GM21717 (cell line): ENCODE data around the gene MTA2.

ENCODE experiments used
- ATAC-seq: cut with Tn5 transposase; IDR thresholded peaks from one replicate; pipeline ENCODE4 v1.9.1; 2021; ENCODE audit warnings: mild to moderate bottlenecking, moderate library complexity; ENCODE audit not compliant: unreplicated experiment

The MTA2 gene

GRCh38 chr11:62547691-62548281 lies 53.9 kb downstream of the MTA2 start:
- ATAC-seq = no peak

- no peak for ATAC-seq
These were observed 54.6 kb downstream of the MTA2 start for GRCh38 chr11:62546929-62547625.

DNA sequence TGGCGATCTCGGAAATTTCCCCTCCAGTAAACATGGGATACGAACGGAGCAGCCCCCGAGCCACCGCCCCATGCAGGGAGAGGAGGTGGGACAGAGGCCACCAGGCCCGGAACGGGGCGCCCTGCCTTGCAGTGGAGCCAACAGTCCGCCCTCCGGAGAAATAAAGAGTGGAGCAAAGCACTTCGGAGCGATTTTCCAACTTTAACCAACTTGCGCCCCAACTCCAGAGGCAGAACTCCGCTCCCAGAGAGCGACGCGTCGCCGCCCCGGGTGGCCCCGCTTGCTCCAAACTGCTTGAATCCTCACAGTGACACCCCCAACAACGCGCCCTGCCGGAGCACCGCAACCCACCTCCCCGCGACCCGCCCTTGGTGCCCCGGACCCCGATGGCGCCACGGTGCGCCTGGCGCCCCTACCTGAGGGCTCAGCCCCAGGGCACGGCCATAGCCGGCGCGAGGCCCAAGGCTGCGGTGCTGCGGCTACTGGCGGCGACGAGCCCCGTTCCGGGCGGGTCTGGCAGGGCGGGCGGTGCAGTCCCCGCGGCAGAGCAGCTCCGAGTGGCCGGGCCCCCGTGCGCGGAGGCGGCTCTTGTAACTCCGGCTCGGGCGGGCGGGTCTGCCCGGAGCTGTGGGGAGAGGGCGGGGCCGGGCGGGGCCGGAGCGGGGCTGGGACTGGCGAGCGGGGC lies 55.3 kb downstream of the MTA2 start, which contains the start of gene AHNAK:
Gene AHNAK, minus strand, starts transcription at position 563 of the 685 bp plus-strand sequence. CDS start 10,708 bp downstream, outside the sequence.
- ATAC-seq = peak; percentile 27

DNA sequence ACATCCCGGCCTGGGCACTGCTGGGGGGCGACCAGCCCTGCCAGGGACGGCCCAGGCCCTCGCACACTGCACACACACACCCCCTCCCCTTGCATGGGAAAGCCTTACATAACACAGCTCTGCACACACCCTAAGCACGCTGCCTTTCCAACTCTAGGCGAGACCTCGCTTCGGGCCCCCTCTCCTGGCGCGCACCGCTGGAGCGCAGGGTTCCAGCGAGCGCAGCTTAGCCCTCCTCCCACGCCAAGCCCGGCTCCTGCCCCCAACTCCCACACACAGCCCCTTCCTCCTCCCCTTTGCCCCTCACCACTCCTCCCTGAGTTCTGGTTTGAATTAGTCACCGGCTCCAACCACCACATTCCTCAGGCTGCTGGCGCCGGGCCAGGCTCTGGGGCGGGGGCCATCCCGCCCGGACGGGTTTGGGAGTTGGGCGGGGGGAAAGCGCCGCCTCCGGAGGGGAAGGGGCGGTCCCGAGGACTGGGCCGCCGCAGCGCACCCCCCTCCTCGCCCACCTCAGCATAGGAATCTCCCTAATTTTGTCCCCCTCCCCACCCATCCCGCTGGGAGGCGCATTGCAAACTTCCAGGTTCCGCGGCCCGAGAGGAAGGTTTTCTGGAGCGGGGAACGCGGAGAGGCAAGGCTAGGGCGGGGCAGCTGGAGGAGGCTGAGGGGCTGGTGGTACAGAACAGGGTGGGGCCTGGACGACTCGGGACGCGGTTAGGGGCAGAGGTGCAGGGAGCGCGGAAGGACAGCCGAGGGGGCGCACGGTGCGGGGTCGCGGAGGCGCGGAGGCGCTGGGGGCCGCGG lies 56.0 kb downstream of the MTA2 start:
- ATAC-seq = no peak

GRCh38 chr11:62544581-62545436 lies 56.9 kb downstream of the MTA2 start:
- no peak for ATAC-seq

- ATAC-seq = no peak
These were observed 57.8 kb downstream of the MTA2 start for GRCh38 chr11:62543680-62544444.
